BLaER1 treated with 17β-estradiol and CSF1 and Interleukin-3, amounts not matched to agents 10 nM and 100 nM (cell line): Measurements from ENCODE around the gene EDARADD.
"Not testable (repeated sequence)": the region's sequence is repeated elsewhere in the genome, so short reads cannot be mapped to it uniquely, and the experiment has no call there.

Experiments used
- H3K27ac ChIP-seq, 11 experiments: shearing (Covaris generic); formaldehyde crosslinking; 2 replicates each; pipeline ENCODE4 v1.8.1; 2022
- H3K27me3 ChIP-seq, 11 experiments: shearing (Covaris generic); formaldehyde crosslinking; 2 replicates each; pipeline ENCODE4 v1.8.1; 2022
- H3K36me3 ChIP-seq, 11 experiments: shearing (Covaris generic); formaldehyde crosslinking; 2 replicates each; pipeline ENCODE4 v1.8.1; 2022
- H3K4me1 ChIP-seq, 10 experiments: shearing (Covaris generic); formaldehyde crosslinking; 2 replicates each; pipeline ENCODE4 v1.8.1; 2022
- H3K4me2 ChIP-seq, 11 experiments: shearing (Covaris generic); formaldehyde crosslinking; 2 replicates each; pipeline ENCODE4 v1.8.1; 2022
- H3K4me3 ChIP-seq, 10 experiments: shearing (Covaris generic); formaldehyde crosslinking; 2 replicates each; pipeline ENCODE4 v1.8.1; 2022
- H3K9ac ChIP-seq, 11 experiments: shearing (Covaris generic); formaldehyde crosslinking; 2 replicates each; pipeline ENCODE4 v1.8.1; 2022
- H3K9me3 ChIP-seq, 11 experiments: shearing (Covaris generic); formaldehyde crosslinking; replicated peaks in 1 of 11; 2 replicates each; pipeline ENCODE4 v1.8.1; 2022
- H4K20me1 ChIP-seq, 11 experiments: shearing (Covaris generic); formaldehyde crosslinking; 2 replicates each; pipeline ENCODE4 v1.8.1; 2022
- Cebpa-rat ChIP-seq, 11 experiments: shearing (Covaris generic); IDR thresholded peaks; 2 replicates each; pipeline ENCODE4 v1.8.1; 2022

EDARADD gene

DNA sequence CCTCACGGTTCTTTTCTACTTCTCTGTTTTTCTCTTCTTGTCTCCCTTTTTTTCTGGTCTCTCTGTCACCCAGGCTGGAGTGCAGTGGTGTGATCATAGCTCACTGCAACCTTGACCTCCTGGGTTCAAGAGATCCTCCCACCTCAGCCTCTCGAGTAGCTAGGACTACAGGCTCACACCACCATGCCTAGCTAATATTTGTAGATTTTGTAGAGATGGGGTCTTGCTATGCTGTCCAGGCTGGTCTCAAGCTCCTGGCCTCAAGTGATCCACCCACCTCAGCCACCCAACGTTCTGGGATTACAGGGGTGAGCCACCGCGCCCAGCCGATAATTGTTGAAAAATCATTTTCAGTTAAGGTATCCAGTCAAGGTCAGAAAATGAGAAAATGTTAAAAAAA lies 103.8 kb downstream of the EDARADD start:
- Histone ChIP-seq H3K4me3 (no peak overlapping the region), H3K27me3 (no peaks in the 10 kb centered on the region), H4K20me1 (no peaks in the 10 kb centered on the region), H3K9ac (no peak overlapping the region), H3K9me3 (no peaks in the 10 kb centered on the region), H3K27ac (no peak overlapping the region), H3K4me1 (peaks cover 0 to 15% (median 10%) of the 10 kb centered on the region in 10 experiments; a peak in 19 of 20 replicates), H3K4me2 (no peak overlapping the region), H3K36me3 (no peaks in the 10 kb centered on the region)
- no peak for TF ChIP-seq Cebpa-rat (IDR thresholded peaks at IDR 0.05)

DNA sequence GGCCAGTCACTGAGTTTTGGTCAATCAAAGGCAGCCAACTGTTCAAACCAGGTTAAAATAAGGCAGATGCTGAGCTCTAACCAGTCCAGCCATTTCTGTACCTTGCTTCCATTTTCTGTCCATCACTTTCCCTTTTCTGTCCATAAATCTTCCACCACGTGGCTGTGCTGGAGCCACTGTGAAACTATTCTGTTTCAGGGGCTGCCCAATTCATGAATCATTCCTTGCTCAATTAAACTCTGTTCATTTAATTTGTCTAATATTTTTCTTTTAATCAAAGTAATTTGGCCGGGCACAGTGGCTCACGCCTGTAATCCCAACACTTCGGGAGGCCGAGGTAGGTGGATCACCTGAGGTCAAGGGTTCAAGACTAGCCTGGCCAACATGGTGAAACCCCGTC lies 107.0 kb downstream of the EDARADD start:
- H3K9me3 ChIP-seq = no peaks in the 10 kb centered on the region
- no peaks in the 10 kb centered on the region for H3K27me3 ChIP-seq
- H3K36me3 ChIP-seq = no peaks in the 10 kb centered on the region
- no peak overlapping the region for H3K27ac ChIP-seq
- no peak overlapping the region for H3K9ac ChIP-seq
- H3K4me1 ChIP-seq = peaks cover 0 to 19% (median 16%) of the 10 kb centered on the region in 10 experiments; a peak in 17 of 20 replicates
- H3K4me3 ChIP-seq = no peak overlapping the region
- no peaks in the 10 kb centered on the region for H4K20me1 ChIP-seq
- TF ChIP-seq Cebpa-rat (IDR thresholded peaks at IDR 0.05) = no peak
- H3K4me2 ChIP-seq = no peak overlapping the region

DNA sequence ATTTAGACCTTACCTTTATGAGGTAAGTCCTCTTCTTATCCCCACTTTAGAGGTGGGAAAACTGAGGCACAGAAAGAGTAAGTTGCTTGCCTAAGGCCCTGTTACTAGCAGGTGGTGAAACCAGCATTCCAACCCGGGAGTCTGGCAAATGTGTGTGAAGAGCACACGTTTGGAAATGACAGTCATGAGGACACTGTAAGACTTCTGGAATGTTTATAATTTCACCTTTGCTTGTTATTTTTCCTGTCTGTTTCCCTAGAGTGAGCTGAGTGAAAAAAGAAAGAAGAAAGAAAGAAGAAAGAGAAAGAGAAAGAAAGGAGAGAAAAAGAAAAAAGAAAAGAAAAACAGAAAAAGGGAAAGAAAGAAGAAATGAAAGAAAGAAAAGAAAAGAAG lies 108.5 kb downstream of the EDARADD start:
- peak overlapping the region in 4 of 11 experiments; percentile 7 to 57 (median 28); a peak in 4 of 22 replicates for H3K9ac ChIP-seq
- H3K4me3 ChIP-seq = peak overlapping the region in 1 of 10 experiments; percentile 28; a peak in 2 of 20 replicates
- H3K27ac ChIP-seq = peak overlapping the region in 7 of 11 experiments; percentile 29 to 68 (median 57); a peak in 10 of 22 replicates
- H4K20me1 ChIP-seq = no peaks in the 10 kb centered on the region
- no peak for TF ChIP-seq Cebpa-rat (IDR thresholded peaks at IDR 0.05)
- no peaks in the 10 kb centered on the region for H3K9me3 ChIP-seq
- peak overlapping the region; percentile 19 to 86 (median 57); a peak in 20 of 22 replicates for H3K4me2 ChIP-seq
- peaks cover 0 to 19% (median 16%) of the 10 kb centered on the region in 10 experiments; a peak in 17 of 20 replicates for H3K4me1 ChIP-seq
- no peaks in the 10 kb centered on the region for H3K27me3 ChIP-seq
- no peaks in the 10 kb centered on the region for H3K36me3 ChIP-seq

DNA sequence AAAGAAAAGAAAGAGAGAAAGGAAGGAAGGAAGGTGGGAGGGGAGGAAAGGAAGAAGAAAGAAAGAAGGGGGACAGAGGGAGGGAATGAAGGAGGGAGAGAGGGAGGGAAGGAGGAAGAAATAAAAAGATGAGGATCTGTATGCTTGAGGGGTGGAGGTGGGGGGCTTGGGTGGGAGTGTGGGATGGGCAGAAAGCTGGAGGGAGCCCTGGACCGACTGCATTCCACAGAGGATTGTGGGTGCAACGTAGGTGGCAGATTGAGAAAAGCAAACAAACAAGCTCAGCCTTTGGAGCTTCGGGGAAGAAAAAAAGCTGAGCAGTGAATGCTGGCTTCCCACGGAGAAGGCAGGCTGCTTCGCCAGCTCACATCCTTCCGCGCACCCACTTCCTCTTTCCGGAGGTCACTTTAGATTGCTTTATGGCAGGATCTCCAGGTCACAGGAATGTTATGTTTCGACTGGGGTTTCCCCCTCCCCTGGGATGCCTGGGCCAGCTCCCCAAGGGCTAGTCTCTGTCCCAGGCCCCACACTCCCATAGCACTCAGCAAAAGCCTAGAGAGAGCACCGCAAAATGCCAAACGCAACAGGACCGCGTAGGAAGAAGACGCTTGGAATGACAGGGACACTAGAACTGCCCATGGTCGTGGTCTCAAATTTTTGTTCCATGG lies 109.0 kb downstream of the EDARADD start:
- Histone ChIP-seq H3K4me2 (peak overlapping the region; percentile 19 to 86 (median 57); a peak in 21 of 22 replicates), H3K27ac (peak overlapping the region in 9 of 11 experiments; percentile 29 to 68 (median 52); a peak in 13 of 22 replicates)

DNA sequence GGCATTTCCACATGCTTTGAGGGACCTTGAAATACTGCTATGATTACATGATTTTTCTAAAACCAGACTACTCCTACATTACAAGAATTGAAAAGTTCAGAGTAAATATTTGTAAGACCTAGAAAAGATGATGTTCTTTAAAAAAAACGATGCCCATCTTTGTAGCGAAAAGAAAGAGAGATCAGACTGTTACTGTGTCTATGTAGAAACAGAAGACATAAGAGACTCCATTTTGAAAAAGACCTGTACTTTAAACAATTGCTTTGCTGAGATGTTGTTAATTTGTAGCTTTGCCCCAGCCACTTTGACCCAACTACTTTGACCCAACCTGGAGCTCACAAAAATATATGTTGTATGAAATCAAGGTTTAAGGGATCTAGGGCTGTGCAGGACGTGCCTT lies 110.3 kb downstream of the EDARADD start:
- H3K27me3 ChIP-seq, H3K9ac ChIP-seq, H4K20me1 ChIP-seq, H3K4me2 ChIP-seq, H3K36me3 ChIP-seq, H3K4me3 ChIP-seq, H3K9me3 ChIP-seq, H3K27ac ChIP-seq: not testable (repeated sequence)
- H3K4me1 ChIP-seq = peaks cover 0 to 19% (median 16%) of the 10 kb centered on the region in 10 experiments; a peak in 17 of 20 replicates

More for the DNA sequence above, 109.0 kb downstream of the EDARADD start:
- peaks cover 0 to 19% (median 16%) of the 10 kb centered on the region in 10 experiments; a peak in 17 of 20 replicates for H3K4me1 ChIP-seq
- H3K9me3 ChIP-seq = no peaks in the 10 kb centered on the region
- H3K27me3 ChIP-seq = no peaks in the 10 kb centered on the region
- H3K36me3 ChIP-seq = no peaks in the 10 kb centered on the region
- no peaks in the 10 kb centered on the region for H4K20me1 ChIP-seq
- peak overlapping the region in 6 of 11 experiments; percentile 7 to 57 (median 30); a peak in 7 of 22 replicates for H3K9ac ChIP-seq
- peak overlapping the region in 1 of 10 experiments; percentile 28; a peak in 2 of 20 replicates for H3K4me3 ChIP-seq
- no peak for TF ChIP-seq Cebpa-rat (IDR thresholded peaks at IDR 0.05)

DNA sequence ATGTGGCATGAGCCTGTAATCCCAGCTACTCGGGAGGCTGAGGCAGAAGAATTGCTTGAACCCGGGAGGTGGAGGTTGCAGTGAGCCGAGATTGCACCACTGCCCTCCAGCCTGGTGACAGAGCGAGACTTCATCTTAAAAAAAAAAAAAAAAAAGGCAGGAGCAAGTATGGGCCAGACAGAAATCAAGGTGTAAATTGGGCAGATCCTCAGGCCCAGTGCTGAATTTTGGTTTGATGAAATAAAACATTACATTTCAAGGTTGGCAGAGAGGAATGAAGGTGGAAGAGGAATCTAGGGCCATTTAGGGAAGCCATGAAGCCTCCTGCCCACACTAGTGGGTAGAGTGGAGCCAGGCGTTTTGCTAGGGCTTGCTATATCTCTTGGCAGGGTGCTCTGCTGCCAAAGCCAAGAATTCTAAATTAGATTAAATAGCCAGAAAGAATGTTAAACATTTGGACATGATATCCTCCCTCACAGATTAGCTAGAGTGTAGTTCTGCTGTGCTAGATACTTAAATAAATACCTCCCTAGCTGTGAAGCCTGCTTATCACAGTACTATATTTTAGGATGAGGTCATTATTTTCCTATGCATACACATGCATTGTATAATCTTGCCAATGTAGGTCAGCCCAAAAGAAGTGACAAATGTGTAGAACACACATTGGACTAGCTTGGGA lies 113.1 kb downstream of the EDARADD start:
- Histone ChIP-seq H3K4me2 (no peak overlapping the region), H3K27ac (no peak overlapping the region)
- TF ChIP-seq Cebpa-rat (IDR thresholded peaks at IDR 0.05) = no peak

DNA sequence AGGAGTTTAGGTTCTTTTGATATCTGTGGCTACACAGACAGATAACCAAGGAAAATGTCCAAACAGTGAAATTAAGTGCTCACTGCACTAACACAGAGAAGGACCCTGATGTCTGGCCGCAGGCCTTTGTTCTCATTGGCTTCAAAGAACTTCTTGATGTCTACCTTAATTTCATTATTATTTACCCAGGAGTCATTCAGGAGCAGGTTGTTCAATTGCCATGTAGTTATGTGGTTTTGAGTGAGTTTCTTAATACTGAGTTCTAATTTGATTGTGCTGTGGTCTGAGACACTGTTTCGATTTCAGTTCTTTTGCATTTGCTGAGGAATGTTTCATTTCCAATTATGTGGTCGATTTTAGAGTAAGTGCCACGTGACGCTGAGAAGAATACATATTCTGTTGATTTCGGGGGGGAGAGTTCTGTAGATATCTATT lies 114.5 kb downstream of the EDARADD start:
- peaks cover 0 to 2% (median 0%) of the 10 kb centered on the region in 10 experiments; a peak in 6 of 20 replicates for H3K4me1 ChIP-seq
- H3K9ac ChIP-seq = no peak overlapping the region
- no peaks in the 10 kb centered on the region for H3K36me3 ChIP-seq
- no peak overlapping the region for H3K27ac ChIP-seq
- H3K9me3 ChIP-seq = no peaks in the 10 kb centered on the region
- H3K4me2 ChIP-seq = no peak overlapping the region
- H3K27me3 ChIP-seq = no peaks in the 10 kb centered on the region
- no peaks in the 10 kb centered on the region for H4K20me1 ChIP-seq
- no peak overlapping the region for H3K4me3 ChIP-seq
- TF ChIP-seq Cebpa-rat (IDR thresholded peaks at IDR 0.05) = no peak

More for the DNA sequence above, 113.1 kb downstream of the EDARADD start:
- Histone ChIP-seq H3K36me3 (no peaks in the 10 kb centered on the region), H3K9me3 (no peaks in the 10 kb centered on the region), H3K4me3 (no peak overlapping the region), H3K27me3 (no peaks in the 10 kb centered on the region), H4K20me1 (no peaks in the 10 kb centered on the region), H3K9ac (no peak overlapping the region), H3K4me1 (peaks cover 0 to 15% (median 14%) of the 10 kb centered on the region in 10 experiments; a peak in 17 of 20 replicates)

DNA sequence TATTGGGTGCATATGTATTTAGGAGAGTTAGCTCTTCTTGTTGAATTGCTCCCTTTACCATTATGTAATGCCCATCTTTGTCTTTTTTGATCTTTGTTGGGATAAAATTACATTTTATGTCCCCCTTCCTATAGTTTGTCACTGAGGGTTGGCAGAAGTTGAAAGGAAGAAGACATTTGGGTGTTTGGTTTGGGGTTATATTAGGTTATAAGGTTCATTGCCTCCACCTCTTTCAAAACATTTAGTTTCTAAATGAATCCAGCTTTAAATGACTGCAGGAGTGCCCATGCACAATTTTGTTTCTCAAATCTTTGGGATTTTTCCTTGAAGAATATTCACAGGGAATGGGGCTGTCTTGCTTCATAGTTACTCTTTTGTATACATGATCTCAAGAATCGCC lies 115.1 kb downstream of the EDARADD start:
- no peaks in the 10 kb centered on the region for H3K36me3 ChIP-seq
- H3K4me1 ChIP-seq = no peaks in the 10 kb centered on the region; a peak in 1 of 20 replicates
- TF ChIP-seq Cebpa-rat (IDR thresholded peaks at IDR 0.05) = no peak
- no peaks in the 10 kb centered on the region for H3K9me3 ChIP-seq
- H3K9ac ChIP-seq = no peak overlapping the region
- no peaks in the 10 kb centered on the region for H4K20me1 ChIP-seq
- H3K27ac ChIP-seq = no peak overlapping the region
- no peaks in the 10 kb centered on the region for H3K27me3 ChIP-seq
- H3K4me2 ChIP-seq = peak overlapping the region in 1 of 11 experiments; percentile 20; a peak in 1 of 22 replicates
- no peak overlapping the region for H3K4me3 ChIP-seq

DNA sequence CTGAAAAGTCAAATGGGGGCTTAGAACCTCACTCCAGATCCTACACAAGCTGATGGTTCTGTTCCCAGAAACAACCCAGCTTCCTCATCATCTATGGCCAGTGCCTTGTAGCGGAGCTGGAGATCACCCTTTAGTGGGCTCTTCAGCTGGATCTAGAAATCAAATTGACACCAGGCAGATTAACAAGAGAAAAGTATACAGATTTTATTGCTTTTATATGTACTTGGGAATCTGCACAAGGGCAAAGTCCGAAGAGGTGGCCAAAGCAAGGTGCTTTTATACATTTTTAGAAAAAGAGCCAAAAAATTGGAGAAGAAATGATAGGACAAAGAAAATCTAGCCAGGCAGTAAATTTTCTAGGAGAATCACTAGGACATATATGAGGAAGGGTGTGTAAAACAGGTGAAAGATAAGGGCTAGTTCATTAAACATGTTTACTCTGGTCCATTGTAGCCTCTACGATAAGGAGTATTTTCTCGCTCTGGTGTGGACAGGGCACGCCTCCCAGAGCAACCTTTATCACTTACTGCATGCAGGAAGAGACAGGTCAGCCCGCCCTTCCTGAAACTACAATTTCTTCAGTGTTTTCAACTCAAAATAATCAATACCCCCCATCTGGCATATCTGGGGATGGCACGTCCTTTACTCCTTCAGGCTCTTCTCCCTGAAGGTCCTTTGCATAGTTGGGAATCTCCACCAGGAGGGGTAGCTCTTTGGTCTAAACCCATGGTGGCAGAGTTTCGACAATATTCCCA lies 115.7 kb downstream of the EDARADD start:
- Histone ChIP-seq H4K20me1 (no peaks in the 10 kb centered on the region), H3K4me1 (no peaks in the 10 kb centered on the region; a peak in 1 of 20 replicates), H3K27me3 (no peaks in the 10 kb centered on the region), H3K27ac (no peak overlapping the region), H3K9ac (no peak overlapping the region), H3K4me2 (no peak overlapping the region), H3K4me3 (no peak overlapping the region), H3K9me3 (no peaks in the 10 kb centered on the region), H3K36me3 (no peaks in the 10 kb centered on the region)
- TF ChIP-seq Cebpa-rat (IDR thresholded peaks at IDR 0.05) = no peak
